KG1 (cell line): ENCODE results near the gene HEATR3.

ENCODE experiments used
- DNase-seq: peaks from one replicate; lab custom pipeline; 2025; lab: John Stamatoyannopoulos, UW

Gene HEATR3

DNA sequence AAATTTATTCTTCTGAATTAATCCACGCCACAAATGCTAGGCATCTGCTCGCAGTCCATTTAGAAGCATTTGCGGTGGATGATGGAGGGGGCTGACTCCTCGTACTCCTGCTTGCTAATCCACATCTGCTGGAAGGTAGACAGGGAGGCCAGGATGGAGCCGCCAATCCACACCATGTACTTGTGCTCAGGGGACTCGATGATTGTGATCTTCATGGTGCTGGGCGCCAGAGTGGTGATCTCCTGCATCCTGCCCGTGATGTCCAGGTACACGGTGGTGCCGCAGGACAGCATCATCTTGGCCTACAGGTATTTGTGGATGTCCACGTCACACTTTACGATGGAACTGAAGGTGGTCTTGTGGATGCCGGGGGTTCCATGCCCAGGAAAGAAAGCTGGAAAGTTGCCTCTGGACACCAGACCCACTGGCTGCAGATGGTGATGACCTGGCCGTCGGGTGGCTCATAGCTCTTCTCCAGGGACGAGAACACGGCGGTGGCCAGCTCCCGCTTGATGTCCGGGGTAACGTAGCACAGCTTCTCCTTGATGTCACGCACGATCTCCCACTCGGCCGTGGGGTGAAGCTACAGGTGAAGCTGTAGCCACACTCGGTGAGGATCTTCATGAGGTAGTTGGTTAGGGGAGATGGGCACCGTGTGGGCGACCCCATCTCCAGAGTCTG is 7.5 kb upstream of the HEATR3 start:
- DNase-seq, result no peak

DNA sequence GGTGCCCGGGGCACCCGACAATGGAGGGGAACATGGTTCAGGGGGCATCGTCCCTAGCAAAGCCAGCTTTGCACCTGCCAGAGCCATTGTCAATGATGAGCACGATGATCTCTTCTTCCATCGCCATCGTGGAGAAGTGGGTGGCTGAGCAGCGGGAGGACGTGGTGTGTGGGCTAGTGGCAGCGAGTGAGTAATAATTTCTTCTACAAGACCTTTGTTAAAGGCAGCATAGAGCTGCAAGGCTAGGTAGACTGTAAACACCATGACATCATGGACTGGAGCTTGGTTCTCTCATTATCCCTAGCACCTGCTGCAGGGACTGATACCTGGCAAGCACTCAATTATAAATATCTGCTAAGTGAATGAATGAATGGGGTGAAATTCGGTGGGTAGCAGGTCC is 6.7 kb upstream of the HEATR3 start:
- DNase-seq, result no peak

DNA sequence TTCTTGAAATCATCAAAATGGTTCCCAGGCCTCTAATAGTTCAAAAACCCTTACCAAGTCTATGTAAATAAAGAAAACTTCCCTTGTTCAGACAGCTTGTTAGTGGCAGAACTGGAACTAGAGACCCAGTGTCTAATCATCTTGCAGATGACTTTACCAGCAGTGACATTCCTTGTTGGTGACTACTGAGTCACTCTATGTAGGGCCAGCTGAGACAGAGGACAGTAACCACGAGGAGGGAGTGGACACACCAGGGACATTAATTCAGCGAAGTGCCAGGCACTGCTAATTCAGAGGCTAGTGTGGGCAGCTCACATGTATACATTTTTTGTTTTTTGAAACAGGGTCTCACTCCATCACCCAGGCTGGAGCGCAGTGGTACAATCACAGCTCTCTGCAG is 6.1 kb upstream of the HEATR3 start:
- DNase-seq, result no peak

DNA sequence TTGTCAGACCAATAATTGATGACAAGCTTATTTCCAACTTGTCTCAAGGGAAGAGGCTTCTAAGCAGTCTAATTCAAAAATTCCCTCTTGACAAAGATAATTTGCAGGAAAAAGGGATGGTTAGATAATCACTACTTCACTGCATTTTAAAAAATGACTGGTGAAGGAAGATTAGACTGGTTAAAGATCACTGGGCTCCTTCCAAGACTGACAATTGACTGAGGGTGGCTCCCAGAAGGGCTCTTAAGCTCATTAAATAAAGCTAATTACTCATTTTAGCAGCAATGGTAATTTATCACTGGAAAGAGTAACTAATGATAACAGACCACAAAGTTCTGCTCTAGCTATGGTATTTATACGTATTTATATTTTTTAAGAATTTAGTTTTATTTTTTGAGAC is 4.4 kb upstream of the HEATR3 start:
- DNase-seq, result no peak

DNA sequence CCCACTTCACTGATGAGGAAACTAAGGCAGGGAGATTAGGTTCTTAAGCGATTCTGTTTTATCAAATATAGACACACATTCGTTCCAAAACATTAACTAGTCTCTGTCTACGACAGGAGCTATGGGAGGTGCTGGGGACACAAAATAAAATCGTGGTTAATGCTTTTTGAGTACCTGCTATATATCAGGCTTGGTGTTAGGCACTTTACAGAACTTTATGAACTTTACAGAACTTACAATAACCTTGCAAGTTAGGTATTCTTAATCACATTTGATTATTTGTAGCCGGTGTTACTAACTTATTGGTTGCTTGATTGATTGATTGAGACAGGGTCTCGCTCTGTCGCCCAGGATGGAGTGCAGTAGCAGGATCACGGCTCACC is 538 bp upstream of the HEATR3 start:
- DNase-seq, result no peak

DNA sequence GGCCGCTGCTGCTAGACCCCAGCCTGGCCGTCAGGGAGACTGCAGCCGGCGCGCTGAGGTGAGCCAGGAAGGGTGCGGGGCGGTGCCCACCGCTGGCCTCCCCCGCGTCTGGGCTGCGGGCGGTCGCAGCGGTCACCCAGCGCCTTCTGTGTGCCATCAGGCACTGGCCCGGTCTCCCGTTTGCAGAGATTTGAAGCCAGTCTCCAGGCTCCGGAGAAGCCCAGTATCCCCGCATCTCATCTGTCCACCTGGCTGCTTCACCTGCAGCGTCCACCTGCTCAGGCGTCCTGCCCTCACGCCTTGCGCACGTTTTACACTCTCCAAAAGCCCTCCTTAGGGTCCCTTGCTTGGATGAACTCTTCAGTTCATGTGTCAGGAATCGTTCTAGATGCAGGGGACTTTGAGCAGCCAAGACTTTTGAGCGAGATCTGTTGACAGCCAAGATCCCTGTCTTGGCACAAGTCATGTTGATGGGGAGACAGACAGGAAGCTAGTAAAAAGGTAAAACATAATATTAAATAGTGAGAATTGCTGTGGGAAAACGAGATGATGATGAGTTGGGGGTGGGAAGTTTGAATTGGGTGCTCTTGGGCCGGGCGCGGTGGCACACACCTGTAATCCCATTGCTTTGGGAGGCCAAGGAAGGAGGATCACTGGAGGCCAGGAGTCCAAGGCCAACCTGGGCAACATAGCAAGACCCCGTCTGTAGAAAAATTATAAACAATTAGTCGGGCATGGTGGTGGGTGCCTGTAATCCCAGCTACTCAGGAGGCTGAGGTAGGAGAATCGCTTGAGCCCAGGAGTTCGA is 916 bp downstream of the HEATR3 start:
- DNase-seq, result no peak

DNA sequence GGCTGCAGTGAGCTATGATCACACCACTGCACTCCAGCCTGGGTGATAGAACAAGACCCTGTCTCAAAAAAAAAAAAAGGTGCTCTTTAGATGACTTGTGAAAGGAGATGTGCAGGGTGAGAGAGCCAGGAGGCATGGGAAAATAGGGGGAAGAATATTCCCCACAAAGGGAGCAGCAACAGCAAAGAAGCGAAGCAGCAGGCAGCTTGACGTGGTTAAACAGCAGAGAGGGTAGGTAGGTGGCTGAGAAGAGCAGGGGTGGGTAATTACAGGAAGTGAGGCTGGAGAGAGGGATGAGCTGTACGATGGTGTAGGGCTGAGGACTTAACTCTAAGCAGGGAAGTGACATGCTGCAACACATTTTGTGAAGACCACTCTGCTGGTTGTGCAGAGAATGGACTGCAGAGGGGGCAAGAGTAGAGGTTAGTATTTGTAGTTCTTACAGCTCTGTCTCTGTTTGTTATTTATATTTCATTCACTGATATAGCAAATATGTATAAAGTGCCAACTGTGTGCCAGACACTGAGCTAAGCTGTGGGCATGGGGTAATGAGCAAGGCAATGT is 1.6 kb downstream of the HEATR3 start:
- peak; percentile 39 for DNase-seq

DNA sequence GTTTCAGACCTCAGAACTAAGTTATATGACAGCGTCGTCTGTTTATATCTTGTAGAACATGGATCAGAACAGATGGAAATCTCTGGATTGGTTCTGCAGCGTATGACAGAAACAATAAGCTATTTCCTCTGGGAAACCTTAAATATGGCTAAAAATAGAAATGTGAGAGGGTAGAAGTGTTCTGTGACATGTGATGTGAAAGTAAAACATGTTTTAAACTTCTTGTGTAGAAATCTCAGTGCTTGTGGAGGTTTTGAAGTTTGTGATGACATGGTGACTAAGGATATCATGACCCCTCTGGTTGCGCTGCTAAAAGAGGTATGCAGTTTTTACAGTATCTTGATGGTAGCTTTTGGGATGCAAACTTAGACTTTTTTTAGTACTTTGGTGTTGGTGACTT is 2.8 kb downstream of the HEATR3 start:
- DNase-seq, result no peak

DNA sequence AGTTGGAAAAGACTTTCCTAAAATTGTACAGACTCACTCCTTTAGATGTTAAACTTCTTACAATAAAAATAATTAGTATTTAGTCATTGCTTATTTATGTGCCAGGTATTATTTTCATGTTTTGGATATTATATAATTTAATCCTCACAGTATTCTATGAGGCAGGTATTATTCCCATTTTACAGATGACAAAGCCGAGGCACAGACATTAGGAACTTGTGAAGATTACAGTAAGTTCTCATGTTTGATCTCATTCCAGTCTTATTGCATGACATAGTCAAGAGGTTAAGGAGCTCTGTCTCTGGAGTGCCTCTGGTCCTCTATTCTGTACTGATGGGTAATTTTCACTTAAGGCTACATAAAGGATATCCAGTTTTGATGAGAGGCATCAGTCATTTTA is 3.3 kb downstream of the HEATR3 start:
- DNase-seq, result no peak

DNA sequence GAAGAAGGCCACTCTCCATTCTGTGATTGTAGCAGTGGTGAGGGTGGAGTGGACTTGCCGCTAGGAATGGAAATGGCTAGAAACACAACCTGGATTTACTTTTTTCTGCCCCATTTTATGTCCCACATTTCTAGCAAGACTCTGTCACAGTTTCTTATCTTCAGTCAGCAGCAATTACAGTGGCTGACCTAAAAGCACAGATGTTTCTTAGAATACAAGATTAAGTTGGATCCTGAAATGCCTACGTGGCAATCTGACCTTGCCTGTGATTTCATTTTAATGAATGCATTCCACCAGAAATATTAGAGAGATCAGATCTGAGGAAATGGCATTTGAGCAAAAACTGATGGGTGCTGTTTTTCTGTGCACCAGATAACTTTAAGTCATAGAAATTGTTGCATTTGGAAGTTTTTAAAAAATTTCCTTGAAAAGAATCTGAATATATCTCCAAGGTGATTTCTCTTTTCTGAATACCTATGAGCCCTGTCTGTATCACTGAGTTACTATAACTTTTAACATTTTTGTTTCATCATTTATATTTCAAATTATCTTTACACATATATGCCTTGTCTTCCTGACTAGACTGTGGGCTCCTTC is 5.4 kb downstream of the HEATR3 start:
- no peak for DNase-seq

DNA sequence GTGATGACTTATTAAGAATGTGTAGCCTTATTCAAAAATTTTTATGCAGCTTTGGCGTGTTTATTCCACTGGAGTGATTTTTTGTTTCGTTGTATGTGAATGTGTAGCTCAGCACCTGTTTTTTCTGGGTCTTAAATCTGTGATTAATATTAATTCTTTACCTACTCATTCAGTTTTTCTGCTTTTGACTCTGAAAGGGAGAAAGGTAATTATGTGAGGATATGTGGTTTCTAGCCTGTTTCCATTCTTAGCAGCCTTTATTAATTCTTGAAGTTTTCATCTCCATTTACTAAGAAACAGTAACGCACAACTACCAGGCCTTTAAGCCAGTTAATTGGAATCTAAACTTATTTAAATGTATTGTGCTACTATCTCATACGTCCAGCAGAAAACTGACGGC is 7.0 kb downstream of the HEATR3 start:
- no peak for DNase-seq

DNA sequence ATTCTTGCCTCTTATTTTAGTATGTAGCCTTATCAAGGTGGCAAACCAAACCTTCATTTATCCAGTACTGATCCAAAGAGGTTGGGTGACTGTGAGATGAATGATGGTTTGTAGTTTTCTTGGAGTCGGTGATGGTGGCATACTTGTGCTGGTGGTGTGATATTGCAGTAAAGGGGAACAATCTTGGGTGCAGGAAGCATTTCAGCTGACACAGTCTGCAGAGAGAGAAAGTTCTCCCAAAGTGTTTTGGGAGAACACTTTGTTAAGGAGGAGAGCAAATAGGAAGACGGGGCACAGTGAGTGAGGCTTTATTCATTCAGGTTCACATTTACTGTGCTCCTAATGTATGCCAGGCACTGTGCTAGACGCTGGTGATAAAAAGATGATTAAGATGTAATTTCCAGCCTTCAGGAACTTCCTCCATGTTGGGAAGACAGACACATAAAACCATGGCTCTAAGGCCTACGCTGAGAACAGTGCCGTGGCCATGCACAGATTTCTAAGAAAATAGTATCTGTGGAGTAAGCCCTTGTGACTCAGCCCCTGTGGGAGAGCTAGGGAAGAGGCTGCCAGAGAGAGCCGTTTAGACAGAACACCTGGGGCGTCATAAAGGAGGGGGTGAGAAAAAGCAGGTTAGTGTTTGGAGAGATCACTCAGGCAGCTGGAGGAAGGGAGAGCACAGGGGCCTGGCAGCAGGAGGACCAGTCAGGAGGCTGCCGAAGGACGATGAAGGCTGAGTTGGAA is 13.8 kb downstream of the HEATR3 start:
- no peak for DNase-seq

DNA sequence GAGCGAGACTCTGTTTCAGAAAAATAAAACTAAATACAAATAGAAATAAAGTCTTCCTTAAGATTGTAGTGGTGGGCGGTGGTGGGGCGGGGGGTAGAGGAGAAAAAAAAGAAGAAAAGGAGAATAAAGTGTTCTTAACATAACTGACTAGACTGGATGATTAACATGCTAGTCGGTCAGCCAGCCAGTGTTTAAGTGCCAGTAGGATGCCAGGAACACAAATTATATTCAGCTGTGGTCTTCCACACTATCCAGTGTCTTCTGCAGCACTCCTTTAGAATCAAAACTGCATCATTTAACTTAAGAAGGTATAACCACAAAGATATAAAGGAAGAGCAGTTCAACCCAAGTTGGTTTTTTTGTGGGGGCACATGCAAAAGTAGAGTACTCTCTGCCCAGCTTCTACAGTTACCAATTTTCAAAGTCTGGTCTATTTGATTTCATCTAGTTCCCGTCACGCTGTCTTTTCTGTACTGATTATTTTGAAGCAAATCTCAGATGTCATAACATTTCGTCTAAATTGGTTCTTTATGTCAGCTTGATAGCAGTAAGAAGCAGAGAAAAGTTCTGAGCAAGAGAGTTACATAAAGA is 15.8 kb downstream of the HEATR3 start:
- DNase-seq, result no peak

DNA sequence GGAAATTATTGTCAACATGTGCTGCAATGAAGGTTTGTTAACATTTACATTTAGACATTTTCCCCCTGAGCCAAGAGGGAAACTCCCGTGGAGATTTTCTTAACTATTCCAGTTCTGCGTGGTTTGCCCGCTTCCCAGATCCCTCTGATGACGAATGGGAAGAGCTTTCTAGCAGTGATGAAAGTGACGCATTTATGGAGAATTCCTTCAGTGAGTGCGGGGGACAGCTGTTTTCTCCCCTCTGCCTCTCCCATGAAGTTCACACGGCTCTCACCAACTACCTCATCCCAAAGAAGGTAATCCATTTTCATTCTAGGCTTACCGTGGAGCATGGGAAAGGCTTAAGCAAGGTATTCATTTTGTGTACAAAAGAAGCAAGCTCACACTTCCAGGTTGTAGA is 18.2 kb downstream of the HEATR3 start:
- no peak for DNase-seq

DNA sequence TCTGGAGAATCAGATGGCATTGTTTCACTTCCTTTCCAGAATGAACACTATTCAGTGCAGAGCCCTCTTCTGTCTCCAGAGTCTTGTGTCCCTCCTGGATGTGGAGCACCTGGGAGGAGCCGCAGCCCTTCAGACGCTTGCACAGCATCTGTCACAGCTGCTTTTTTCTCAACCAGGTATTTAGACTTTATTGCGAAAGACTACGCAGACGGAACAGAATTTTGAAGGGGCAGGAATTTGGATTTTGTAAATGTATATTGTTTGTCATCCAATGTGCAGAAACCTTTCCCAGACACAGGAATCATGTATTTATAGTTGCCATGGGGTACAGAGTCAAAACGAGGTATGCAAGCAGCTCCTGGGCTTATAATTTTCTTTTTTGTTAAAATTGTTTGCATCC is 20.4 kb downstream of the HEATR3 start:
- no peak for DNase-seq

DNA sequence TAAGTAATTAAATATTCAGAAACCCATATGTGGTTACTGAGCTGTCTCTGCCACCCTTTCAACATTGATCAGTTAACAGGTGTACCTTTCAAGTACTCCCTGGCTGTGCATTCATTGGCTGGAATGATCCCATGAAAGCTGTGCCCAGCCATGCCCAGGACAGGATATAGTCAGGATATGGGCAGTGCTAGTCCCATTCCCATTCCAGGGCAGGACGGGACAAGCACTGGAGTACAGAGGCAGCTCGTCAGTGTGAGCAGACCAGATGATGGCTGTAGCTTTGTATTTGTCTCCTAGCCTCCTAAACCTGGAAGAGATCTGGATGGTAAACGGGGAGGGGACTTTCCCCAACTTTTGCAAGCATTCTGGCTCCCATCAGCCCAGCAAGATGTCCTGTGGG is 22.5 kb downstream of the HEATR3 start:
- no peak for DNase-seq

DNA sequence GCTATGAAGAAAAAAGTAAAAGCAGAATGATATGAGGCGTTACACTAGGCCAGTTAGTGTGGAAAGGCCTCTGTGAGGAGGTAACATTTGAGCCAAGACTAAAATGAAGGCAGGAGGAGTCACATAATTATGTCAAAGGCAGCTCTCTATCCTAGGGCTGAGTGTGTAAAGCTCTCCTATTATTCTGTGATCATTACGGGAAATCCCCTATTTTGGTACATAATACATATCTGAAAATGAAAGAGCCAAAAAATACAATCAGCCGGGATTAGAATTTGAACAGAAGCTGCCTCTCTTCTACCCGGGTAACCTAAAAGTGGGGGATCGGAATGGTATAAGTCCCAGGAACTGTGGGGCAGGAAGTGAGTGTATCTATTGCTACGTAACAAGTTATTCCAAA is 27.1 kb downstream of the HEATR3 start:
- no peak for DNase-seq

DNA sequence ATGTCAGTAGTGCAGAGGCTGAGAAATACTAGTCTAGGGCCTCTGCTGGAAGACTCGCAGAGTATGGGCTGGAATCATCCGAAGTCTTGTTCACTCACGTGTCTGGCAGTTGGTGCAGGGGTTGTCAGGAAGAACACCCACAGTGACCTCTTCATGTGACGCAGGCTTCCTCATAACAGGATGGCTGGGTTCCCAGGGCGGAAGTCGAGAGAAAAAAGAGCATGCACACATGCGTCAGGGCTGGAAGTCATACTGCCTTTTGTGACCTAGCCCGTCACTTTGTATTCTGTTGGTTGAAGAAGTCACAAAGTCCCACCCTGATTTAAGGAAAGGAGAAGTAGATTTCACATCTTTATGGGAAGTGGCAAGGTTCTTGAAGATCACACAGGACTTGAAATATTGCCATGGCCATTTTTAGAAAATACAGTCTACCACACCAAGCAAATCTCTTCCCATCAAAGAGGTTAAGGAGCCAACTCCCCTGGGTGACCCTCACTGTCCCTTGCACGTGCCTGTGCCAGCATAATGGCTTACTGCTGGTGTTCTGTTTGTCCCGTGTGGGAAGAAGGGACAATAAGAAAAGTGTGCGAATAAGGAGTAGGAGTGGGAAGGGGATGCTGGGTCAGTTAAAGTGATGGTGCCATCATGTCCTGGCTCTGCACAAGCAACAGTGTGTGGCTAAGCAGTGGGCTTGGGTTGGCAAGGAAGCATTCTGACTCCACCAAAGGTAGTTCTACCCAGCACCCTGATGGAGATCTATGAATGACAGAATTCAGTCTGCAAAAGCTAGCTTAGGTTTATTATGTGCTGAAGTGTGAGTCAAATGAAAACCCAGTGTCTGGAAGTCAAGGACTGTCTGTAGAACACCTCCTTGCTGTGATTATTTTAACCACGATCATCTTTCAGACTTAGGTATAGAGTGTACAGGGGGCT is 28.1 kb downstream of the HEATR3 start:
- no peak for DNase-seq

DNA sequence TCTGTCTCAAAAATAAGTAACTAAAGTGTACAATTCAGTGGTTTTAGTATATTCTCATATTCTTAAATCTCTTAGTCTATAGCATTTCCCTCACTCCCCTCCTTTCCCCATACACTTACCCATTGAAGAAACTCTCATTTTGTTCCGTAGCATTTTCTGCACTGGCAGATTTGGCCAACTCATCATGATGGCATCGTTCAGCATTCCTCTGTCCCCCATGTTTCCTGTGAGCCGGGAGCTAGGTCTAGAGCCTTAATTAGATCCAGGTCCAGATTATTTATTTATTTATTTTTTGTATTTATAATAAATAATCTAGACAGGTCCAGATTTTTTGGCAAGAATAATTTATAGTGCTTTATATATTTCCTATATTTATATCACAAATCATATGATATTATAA is 31.0 kb downstream of the HEATR3 start:
- DNase-seq, result no peak

DNA sequence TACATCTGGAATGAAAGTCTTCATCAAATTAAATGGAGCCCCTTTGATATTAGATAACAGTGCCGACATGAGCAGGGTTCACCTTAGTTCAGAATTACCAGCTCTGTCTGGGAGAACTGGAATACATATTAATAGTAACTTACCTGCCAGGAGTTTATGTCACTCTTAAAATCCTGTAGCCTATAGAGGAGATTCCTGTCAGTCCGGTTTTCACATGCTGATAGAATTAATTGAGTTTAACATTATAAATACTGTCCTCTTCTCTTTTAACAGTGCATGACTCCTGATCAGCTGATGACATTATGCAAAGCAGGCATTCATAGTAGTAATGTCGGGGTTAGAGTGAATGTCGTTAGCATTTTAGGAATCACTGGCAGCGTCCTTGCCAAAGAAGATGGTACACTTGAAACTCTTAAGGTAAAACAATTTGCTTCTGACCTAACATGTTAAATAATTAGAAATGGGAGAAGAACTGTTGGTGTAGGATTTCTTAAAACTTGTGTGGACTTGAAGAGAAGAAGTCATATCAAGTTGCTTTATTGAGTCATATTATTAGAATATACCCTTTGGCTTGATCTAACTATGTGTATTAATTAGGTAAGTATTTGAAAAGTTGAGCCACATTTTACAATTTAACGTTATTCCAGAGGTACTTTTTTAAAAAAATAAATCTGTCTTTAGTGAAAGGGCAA is 34.3 kb downstream of the HEATR3 start:
- no peak for DNase-seq
